COLO668 (cell line): ENCODE data around the gene MATN4.

Experiments used
- DNase-seq: peaks from one replicate; lab custom pipeline; 2025; ENCODE audit not compliant: unreplicated experiment; lab: John Stamatoyannopoulos, UW

MATN4 gene

DNA sequence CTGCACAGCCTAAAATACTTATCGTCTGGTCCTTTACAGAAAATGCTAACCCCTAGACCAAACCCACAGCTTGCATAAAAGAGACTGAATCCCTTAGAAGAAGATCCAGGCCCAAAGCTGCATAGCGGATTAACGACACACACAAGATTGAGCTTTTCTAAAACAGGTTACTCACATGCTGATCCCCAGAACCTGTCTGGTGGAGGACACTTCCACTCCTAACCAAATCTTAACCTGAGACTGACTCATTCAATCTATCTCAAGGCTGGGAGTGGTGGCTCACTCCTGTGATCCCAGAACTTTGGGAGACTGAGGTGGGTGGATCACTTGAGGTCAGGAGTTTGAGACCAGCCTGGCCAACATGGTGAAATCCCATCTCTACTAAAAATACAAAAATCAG lies 50.9 kb downstream of the MATN4 start:
- DNase-seq: no peak

GRCh38 chr20:45254383-45255262 lies 53.5 kb downstream of the MATN4 start, which contains the start of gene SLPI:
TSS of gene SLPI (minus strand) at chr20:45254564. CDS start at chr20:45254543, 21 bp downstream.
- peak; percentile 19 for DNase-seq

GRCh38 chr20:45253261-45253660 lies 54.8 kb downstream of the MATN4 start:
- no peak for DNase-seq

DNA sequence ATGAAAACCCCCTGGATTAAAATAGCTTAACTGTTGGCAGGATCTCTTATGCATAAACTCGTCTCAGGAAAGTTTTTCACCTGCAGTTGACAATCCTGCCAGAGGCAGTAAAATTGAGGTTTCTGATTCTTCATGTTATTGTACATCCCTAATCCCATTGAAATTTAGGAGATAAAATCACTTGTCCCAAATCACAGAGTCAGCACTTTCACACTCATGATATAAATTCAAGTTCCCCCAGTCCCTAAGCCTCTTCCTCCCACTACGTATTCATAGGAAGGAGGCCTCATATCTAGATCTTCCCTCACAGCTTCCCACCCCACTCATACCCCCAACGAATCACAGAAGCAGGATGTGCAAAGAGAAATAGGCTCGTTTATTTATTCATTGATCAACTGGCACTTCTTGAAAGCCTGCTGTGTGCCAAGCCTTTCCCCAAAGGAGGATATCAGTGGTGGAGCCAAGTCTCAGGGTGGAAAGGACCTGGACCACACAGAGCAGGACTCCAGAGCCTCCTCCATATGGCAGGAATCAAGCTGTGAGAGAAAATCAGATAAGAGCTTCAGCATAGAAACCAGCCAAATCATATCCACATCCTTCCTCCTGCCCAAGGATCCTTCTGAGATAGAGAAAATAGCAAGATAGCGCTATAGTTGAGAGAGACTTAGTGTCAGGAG lies 56.1 kb downstream of the MATN4 start:
- DNase-seq: no peak

DNA sequence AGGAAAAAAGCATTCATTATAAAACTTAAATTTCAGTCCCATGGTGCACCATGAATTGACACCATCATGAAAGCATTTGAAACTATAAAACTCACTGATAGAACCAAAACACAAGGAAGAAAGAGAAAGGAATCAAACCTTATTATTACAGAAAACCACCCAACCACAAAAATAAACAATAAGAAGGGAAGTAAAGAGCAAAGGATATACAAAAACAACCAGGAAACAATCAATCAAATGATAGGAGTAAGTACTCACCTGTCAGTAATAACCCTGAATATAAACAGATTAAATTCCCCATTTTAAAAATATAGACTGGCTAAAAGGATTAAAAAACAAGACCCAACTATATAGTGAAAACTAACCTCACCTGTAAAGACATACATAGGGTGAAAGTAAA lies 59.5 kb downstream of the MATN4 start:
- DNase-seq: no peak

DNA sequence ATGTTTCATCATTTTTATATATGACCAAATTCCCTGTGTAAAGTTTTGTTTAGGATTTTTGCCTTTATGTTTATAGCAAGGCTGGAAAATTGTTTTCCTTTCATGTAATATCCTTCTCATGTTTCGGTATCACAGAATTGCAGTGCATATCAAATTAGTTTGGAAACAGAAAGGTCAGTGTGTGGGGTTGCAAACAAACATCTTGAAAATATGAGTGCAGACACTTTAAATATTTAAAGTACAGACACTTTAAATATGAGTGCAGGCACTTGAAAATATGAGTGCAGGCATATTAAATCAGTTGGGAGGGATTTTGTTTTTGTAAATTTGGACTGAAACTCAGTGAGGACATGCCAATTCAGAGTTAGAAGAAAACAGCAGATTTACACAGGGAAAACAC lies 60.2 kb downstream of the MATN4 start:
- DNase-seq: no peak

DNA sequence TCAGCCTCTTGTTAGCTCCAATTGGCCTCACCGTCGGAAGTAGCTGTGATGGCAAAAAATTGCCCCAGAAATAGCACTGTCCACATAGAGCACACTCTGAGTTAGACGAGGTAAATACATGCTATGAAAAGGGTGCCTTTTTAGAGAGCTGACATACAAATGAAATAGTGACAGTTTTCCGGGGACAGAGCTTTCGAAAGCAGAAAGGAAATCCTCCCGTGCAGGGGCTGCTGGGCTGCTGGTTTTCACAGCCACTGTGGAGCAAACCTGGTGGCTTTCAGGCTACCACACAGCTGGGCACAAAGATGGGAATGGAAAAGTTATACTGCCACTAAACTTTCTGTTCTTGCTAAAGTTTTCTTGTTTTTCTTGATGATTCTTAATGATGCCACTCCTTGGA lies 62.0 kb downstream of the MATN4 start:
- DNase-seq: no peak
